ENCODE results near the gene ACSL4.
A peak's percentile ranks its signal among the peaks of the same experiment; 100 is the strongest.

Gene ACSL4

DNA sequence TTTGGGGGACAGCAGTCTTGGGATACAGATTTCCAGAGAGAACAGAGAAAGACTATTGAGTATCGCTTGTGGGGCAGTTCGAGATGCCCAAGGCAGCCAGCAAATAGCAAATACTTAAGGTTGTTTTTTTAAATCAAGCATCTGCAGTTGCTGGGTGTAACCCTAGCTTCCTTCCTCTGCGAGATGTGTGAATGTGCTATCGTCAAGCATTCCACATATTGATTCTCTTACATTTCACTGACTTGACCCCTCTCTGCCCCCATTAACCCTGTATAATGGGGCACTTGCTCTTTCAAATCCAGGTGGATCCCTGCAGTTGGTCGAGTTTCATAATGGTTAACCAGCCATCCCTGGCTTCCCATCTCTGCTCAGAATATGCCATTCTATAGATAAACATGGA lies 131.6 kb downstream of the ACSL4 start:
- H3K36me3 ChIP-seq (ENCODE audit: insufficient read depth, low read length) = no peaks in the 10 kb centered on the region
- no peaks in the 10 kb centered on the region for H3K9me3 ChIP-seq (ENCODE audit: low read length)
- no peaks in the 10 kb centered on the region for H3K27me3 ChIP-seq (ENCODE audit: insufficient read depth, low read length)
- H2AFZ ChIP-seq (ENCODE audit: low read depth, low read length) = no peak overlapping the region
- H3K4me1 ChIP-seq (ENCODE audit: insufficient read depth, low read length) = no peaks in the 10 kb centered on the region
- H3K4me3 ChIP-seq (ENCODE audit: low read length) = no peak overlapping the region

DNA sequence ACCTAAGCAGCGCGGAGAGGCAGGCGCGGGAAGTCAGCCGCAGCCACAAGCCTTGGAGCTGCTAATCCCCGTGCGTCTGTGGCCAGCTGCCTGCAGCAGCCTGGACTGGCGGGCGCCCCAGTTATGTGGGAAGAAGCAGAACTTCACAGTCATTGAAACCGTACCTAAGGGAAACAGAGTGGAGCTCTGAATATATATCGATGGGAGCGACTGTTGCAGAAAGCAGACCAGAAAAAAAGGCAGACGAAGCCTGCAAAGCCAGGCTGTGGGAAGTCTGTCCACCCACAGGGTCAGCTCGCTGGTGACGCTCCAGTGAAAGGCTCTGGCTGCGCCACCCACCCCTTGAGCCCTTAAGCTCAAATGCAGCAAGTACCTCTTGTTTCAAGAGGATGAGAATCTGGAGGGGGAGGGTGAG lies 132.8 kb downstream of the ACSL4 start:
- Histone ChIP-seq H3K9me3 (ENCODE audit: low read length) (no peaks in the 10 kb centered on the region), H3K36me3 (ENCODE audit: insufficient read depth, low read length) (no peaks in the 10 kb centered on the region), H3K4me1 (ENCODE audit: insufficient read depth, low read length) (no peaks in the 10 kb centered on the region), H2AFZ (ENCODE audit: low read depth, low read length) (peak overlapping the region; percentile 13), H3K4me3 (ENCODE audit: low read length) (peak overlapping the region; percentile 22), H3K27me3 (ENCODE audit: insufficient read depth, low read length) (no peaks in the 10 kb centered on the region)

DNA sequence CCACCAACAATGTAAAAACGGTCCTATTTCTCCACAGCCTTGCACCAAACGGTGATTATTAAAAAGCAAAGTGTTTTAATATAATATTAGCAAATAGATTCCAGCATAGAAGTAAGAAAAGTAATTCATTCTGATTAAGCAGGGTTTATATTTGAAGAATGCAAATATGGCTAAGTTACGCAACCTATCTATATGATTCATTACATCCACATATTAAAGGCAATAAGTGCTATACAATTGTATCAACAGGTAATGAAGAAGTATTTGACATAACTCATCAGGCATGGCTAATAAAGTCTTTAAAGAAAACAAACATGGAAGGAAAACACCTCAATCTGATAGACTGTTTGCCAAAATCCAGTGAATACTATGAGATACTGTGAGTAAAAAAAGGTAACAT lies 137.0 kb downstream of the ACSL4 start:
- Histone ChIP-seq H3K9me3 (ENCODE audit: low read length) (no peaks in the 10 kb centered on the region), H3K4me1 (ENCODE audit: insufficient read depth, low read length) (no peaks in the 10 kb centered on the region), H3K4me3 (ENCODE audit: low read length) (no peak overlapping the region), H2AFZ (ENCODE audit: low read depth, low read length) (no peak overlapping the region), H3K27me3 (ENCODE audit: insufficient read depth, low read length) (no peaks in the 10 kb centered on the region), H3K36me3 (ENCODE audit: insufficient read depth, low read length) (no peaks in the 10 kb centered on the region)
